ENCODE measurements around the gene TNFRSF1B.

Gene TNFRSF1B

GRCh38 chr1:12155328-12155727, 11.5 kb upstream of the TNFRSF1B start:
- Histone ChIP-seq H3K4me3 (ENCODE audit: low read depth in 1 of 5, low read length in 5 of 5) (no peak overlapping the region), H3K4me1 (ENCODE audit: control insufficient read depth in 5 of 5, insufficient read depth in 5 of 5, low read length in 5 of 5) (peaks cover 0 to 51% (median 21%) of the 10 kb centered on the region in 5 donors), H3K36me3 (ENCODE audit: control insufficient read depth in 5 of 5, insufficient read depth in 5 of 5, low read length in 5 of 5) (no peaks in the 10 kb centered on the region), H3K27ac (ENCODE audit: low read depth, low read length) (no peak overlapping the region), H3K9me3 (ENCODE audit: control insufficient read depth in 5 of 5, low read length in 5 of 5) (no peaks in the 10 kb centered on the region), H3K27me3 (ENCODE audit: control insufficient read depth in 5 of 5, insufficient read depth in 4 of 5, low read length in 5 of 5) (peaks cover 0 to 7% (median 0%) of the 10 kb centered on the region in 5 donors), H3K9ac (ENCODE audit: low read length in 5 of 5) (no peak overlapping the region)

GRCh38 chr1:12157366-12158231, 9.2 kb upstream of the TNFRSF1B start:
- Histone ChIP-seq H3K9ac (ENCODE audit: low read length in 5 of 5) (no peak overlapping the region), H3K4me1 (ENCODE audit: control insufficient read depth in 5 of 5, insufficient read depth in 5 of 5, low read length in 5 of 5) (peaks cover 13 to 50% (median 29%) of the 10 kb centered on the region in 5 donors), H3K27me3 (ENCODE audit: control insufficient read depth in 5 of 5, insufficient read depth in 4 of 5, low read length in 5 of 5) (peaks cover 0 to 7% (median 0%) of the 10 kb centered on the region in 5 donors), H3K4me3 (ENCODE audit: low read depth in 1 of 5, low read length in 5 of 5) (no peak overlapping the region), H3K36me3 (ENCODE audit: control insufficient read depth in 5 of 5, insufficient read depth in 5 of 5, low read length in 5 of 5) (no peaks in the 10 kb centered on the region), H3K27ac (ENCODE audit: low read depth, low read length) (no peak overlapping the region), H3K9me3 (ENCODE audit: control insufficient read depth in 5 of 5, low read length in 5 of 5) (no peaks in the 10 kb centered on the region)

- H3K4me3 ChIP-seq (ENCODE audit: low read depth in 1 of 5, low read length in 5 of 5), result no peak overlapping the region
- H3K9me3 ChIP-seq (ENCODE audit: control insufficient read depth in 5 of 5, low read length in 5 of 5), result no peaks in the 10 kb centered on the region
- H3K36me3 ChIP-seq (ENCODE audit: control insufficient read depth in 5 of 5, insufficient read depth in 5 of 5, low read length in 5 of 5), result no peaks in the 10 kb centered on the region
- no peak overlapping the region for H3K9ac ChIP-seq (ENCODE audit: low read length in 5 of 5)
- H3K4me1 ChIP-seq (ENCODE audit: control insufficient read depth in 5 of 5, insufficient read depth in 5 of 5, low read length in 5 of 5), result peaks cover 9 to 50% (median 22%) of the 10 kb centered on the region in 5 donors
- H3K27me3 ChIP-seq (ENCODE audit: control insufficient read depth in 5 of 5, insufficient read depth in 4 of 5, low read length in 5 of 5), result peaks cover 0 to 7% (median 0%) of the 10 kb centered on the region in 5 donors
- no peak overlapping the region for H3K27ac ChIP-seq (ENCODE audit: low read depth, low read length)
Observed at GRCh38 chr1:12158357-12159092, 8.3 kb upstream of the TNFRSF1B start.

- H3K4me1 ChIP-seq (ENCODE audit: control insufficient read depth in 5 of 5, insufficient read depth in 5 of 5, low read length in 5 of 5), result peaks cover 9 to 54% (median 24%) of the 10 kb centered on the region in 5 donors
- H3K27me3 ChIP-seq (ENCODE audit: control insufficient read depth in 5 of 5, insufficient read depth in 4 of 5, low read length in 5 of 5), result peaks cover 0 to 7% (median 0%) of the 10 kb centered on the region in 5 donors
- no peak overlapping the region for H3K27ac ChIP-seq (ENCODE audit: low read depth, low read length)
- no peak overlapping the region for H3K9ac ChIP-seq (ENCODE audit: low read length in 5 of 5)
- no peak overlapping the region for H3K4me3 ChIP-seq (ENCODE audit: low read depth in 1 of 5, low read length in 5 of 5)
- H3K36me3 ChIP-seq (ENCODE audit: control insufficient read depth in 5 of 5, insufficient read depth in 5 of 5, low read length in 5 of 5), result no peaks in the 10 kb centered on the region
- no peaks in the 10 kb centered on the region for H3K9me3 ChIP-seq (ENCODE audit: control insufficient read depth in 5 of 5, low read length in 5 of 5)
Observed at GRCh38 chr1:12159816-12160215, 7.0 kb upstream of the TNFRSF1B start.

- Histone ChIP-seq H3K36me3 (ENCODE audit: control insufficient read depth in 5 of 5, insufficient read depth in 5 of 5, low read length in 5 of 5) (no peaks in the 10 kb centered on the region), H3K9me3 (ENCODE audit: control insufficient read depth in 5 of 5, low read length in 5 of 5) (no peaks in the 10 kb centered on the region), H3K27ac (ENCODE audit: low read depth, low read length) (peak overlapping the region; percentile 80), H3K4me3 (ENCODE audit: low read depth in 1 of 5, low read length in 5 of 5) (no peak overlapping the region), H3K27me3 (ENCODE audit: control insufficient read depth in 5 of 5, insufficient read depth in 4 of 5, low read length in 5 of 5) (no peaks in the 10 kb centered on the region), H3K9ac (ENCODE audit: low read length in 5 of 5) (peak overlapping the region in 1 of 5 donors; percentile 51), H3K4me1 (ENCODE audit: control insufficient read depth in 5 of 5, insufficient read depth in 5 of 5, low read length in 5 of 5) (peaks cover 9 to 62% (median 24%) of the 10 kb centered on the region in 5 donors)
Observed at GRCh38 chr1:12161324-12161661, 5.5 kb upstream of the TNFRSF1B start.

- Histone ChIP-seq H3K9ac (ENCODE audit: low read length in 5 of 5) (peak overlapping the region in 2 of 5 donors; percentile 16 to 51), H3K4me3 (ENCODE audit: low read depth in 1 of 5, low read length in 5 of 5) (peak overlapping the region in 2 of 5 donors; percentile 15 to 34), H3K36me3 (ENCODE audit: control insufficient read depth in 5 of 5, insufficient read depth in 5 of 5, low read length in 5 of 5) (no peaks in the 10 kb centered on the region), H3K27ac (ENCODE audit: low read depth, low read length) (peak overlapping the region; percentile 80), H3K27me3 (ENCODE audit: control insufficient read depth in 5 of 5, insufficient read depth in 4 of 5, low read length in 5 of 5) (no peaks in the 10 kb centered on the region), H3K4me1 (ENCODE audit: control insufficient read depth in 5 of 5, insufficient read depth in 5 of 5, low read length in 5 of 5) (peaks cover 9 to 65% (median 27%) of the 10 kb centered on the region in 5 donors), H3K9me3 (ENCODE audit: control insufficient read depth in 5 of 5, low read length in 5 of 5) (no peaks in the 10 kb centered on the region)
Observed at GRCh38 chr1:12161662-12162458, 4.9 kb upstream of the TNFRSF1B start.

GRCh38 chr1:12162459-12163137, 4.2 kb upstream of the TNFRSF1B start:
- Histone ChIP-seq H3K9me3 (ENCODE audit: control insufficient read depth in 5 of 5, low read length in 5 of 5) (no peaks in the 10 kb centered on the region), H3K36me3 (ENCODE audit: control insufficient read depth in 5 of 5, insufficient read depth in 5 of 5, low read length in 5 of 5) (no peaks in the 10 kb centered on the region), H3K27ac (ENCODE audit: low read depth, low read length) (peak overlapping the region; percentile 66), H3K4me1 (ENCODE audit: control insufficient read depth in 5 of 5, insufficient read depth in 5 of 5, low read length in 5 of 5) (peaks cover 9 to 72% (median 32%) of the 10 kb centered on the region in 5 donors), H3K9ac (ENCODE audit: low read length in 5 of 5) (peak overlapping the region in 1 of 5 donors; percentile 16), H3K27me3 (ENCODE audit: control insufficient read depth in 5 of 5, insufficient read depth in 4 of 5, low read length in 5 of 5) (peaks cover 0 to 3% (median 0%) of the 10 kb centered on the region in 5 donors), H3K4me3 (ENCODE audit: low read depth in 1 of 5, low read length in 5 of 5) (peak overlapping the region in 2 of 5 donors; percentile 15 to 34)

- Histone ChIP-seq H3K4me3 (ENCODE audit: low read depth in 1 of 5, low read length in 5 of 5) (no peak overlapping the region), H3K9ac (ENCODE audit: low read length in 5 of 5) (no peak overlapping the region), H3K4me1 (ENCODE audit: control insufficient read depth in 5 of 5, insufficient read depth in 5 of 5, low read length in 5 of 5) (peaks cover 9 to 72% (median 37%) of the 10 kb centered on the region in 5 donors), H3K27ac (ENCODE audit: low read depth, low read length) (no peak overlapping the region), H3K36me3 (ENCODE audit: control insufficient read depth in 5 of 5, insufficient read depth in 5 of 5, low read length in 5 of 5) (no peaks in the 10 kb centered on the region), H3K27me3 (ENCODE audit: control insufficient read depth in 5 of 5, insufficient read depth in 4 of 5, low read length in 5 of 5) (peaks cover 0 to 5% (median 0%) of the 10 kb centered on the region in 5 donors), H3K9me3 (ENCODE audit: control insufficient read depth in 5 of 5, low read length in 5 of 5) (no peaks in the 10 kb centered on the region)
Observed at GRCh38 chr1:12163210-12163609, 3.6 kb upstream of the TNFRSF1B start.

GRCh38 chr1:12164210-12164609, 2.6 kb upstream of the TNFRSF1B start:
- H3K9me3 ChIP-seq (ENCODE audit: control insufficient read depth in 5 of 5, low read length in 5 of 5), result no peaks in the 10 kb centered on the region
- peaks cover 9 to 75% (median 46%) of the 10 kb centered on the region in 5 donors for H3K4me1 ChIP-seq (ENCODE audit: control insufficient read depth in 5 of 5, insufficient read depth in 5 of 5, low read length in 5 of 5)
- peaks cover 0 to 5% (median 3%) of the 10 kb centered on the region in 5 donors for H3K27me3 ChIP-seq (ENCODE audit: control insufficient read depth in 5 of 5, insufficient read depth in 4 of 5, low read length in 5 of 5)
- H3K27ac ChIP-seq (ENCODE audit: low read depth, low read length), result no peak overlapping the region
- H3K9ac ChIP-seq (ENCODE audit: low read length in 5 of 5), result peak overlapping the region in 1 of 5 donors; percentile 53
- H3K36me3 ChIP-seq (ENCODE audit: control insufficient read depth in 5 of 5, insufficient read depth in 5 of 5, low read length in 5 of 5), result no peaks in the 10 kb centered on the region
- no peak overlapping the region for H3K4me3 ChIP-seq (ENCODE audit: low read depth in 1 of 5, low read length in 5 of 5)

Measured in subcutaneous abdominal adipose tissue (tissue), 5 donors.